ENCODE results near the gene PKNOX2.

PKNOX2 gene

GRCh38 chr11:125351868-125352250 is 187.3 kb downstream of the PKNOX2 start:
- no peak for DNase-seq (ENCODE audit: low read depth)
- TF ChIP-seq, protein P1, sequence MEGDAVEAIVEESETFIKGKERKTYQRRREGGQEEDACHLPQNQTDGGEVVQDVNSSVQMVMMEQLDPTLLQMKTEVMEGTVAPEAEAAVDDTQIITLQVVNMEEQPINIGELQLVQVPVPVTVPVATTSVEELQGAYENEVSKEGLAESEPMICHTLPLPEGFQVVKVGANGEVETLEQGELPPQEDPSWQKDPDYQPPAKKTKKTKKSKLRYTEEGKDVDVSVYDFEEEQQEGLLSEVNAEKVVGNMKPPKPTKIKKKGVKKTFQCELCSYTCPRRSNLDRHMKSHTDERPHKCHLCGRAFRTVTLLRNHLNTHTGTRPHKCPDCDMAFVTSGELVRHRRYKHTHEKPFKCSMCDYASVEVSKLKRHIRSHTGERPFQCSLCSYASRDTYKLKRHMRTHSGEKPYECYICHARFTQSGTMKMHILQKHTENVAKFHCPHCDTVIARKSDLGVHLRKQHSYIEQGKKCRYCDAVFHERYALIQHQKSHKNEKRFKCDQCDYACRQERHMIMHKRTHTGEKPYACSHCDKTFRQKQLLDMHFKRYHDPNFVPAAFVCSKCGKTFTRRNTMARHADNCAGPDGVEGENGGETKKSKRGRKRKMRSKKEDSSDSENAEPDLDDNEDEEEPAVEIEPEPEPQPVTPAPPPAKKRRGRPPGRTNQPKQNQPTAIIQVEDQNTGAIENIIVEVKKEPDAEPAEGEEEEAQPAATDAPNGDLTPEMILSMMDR (conservative IDR thresholded peaks at IDR 0.05; ENCODE audit: control insufficient read depth, insufficient read depth, low read depth, low read length): no peak
- H3K4me3 ChIP-seq (ENCODE audit: control insufficient read depth, low read depth, low read length): no peak overlapping the region

DNA sequence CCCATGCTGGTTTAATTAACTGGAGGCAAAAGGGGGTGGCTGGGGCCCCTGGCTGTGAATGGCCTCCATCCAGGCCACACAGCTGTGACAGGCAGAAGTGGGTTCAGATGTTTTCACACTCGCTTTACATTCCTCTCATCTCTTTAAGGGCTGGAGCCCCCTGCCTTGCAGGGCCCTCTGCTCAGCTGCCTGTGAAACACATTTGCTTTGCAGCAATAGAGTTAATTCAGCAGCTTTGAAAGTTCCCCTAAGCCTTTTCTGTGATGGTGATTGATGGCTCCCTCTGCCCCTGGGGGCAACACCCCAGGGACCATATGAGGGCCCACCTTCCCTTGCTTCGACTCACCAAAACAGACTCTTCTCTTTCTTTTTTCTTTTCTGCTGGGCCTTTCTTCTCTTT is 192.2 kb downstream of the PKNOX2 start:
- TF ChIP-seq, protein P1 (conservative IDR thresholded peaks at IDR 0.05; ENCODE audit: control insufficient read depth, insufficient read depth, low read depth, low read length): no peak
- no peak for DNase-seq (ENCODE audit: low read depth)
- H3K4me3 ChIP-seq (ENCODE audit: control insufficient read depth, low read depth, low read length): no peak overlapping the region

GRCh38 chr11:125357551-125357950 is 193.0 kb downstream of the PKNOX2 start:
- no peak for DNase-seq (ENCODE audit: low read depth)
- TF ChIP-seq, protein P1 (conservative IDR thresholded peaks at IDR 0.05; ENCODE audit: control insufficient read depth, insufficient read depth, low read depth, low read length): no peak

DNA sequence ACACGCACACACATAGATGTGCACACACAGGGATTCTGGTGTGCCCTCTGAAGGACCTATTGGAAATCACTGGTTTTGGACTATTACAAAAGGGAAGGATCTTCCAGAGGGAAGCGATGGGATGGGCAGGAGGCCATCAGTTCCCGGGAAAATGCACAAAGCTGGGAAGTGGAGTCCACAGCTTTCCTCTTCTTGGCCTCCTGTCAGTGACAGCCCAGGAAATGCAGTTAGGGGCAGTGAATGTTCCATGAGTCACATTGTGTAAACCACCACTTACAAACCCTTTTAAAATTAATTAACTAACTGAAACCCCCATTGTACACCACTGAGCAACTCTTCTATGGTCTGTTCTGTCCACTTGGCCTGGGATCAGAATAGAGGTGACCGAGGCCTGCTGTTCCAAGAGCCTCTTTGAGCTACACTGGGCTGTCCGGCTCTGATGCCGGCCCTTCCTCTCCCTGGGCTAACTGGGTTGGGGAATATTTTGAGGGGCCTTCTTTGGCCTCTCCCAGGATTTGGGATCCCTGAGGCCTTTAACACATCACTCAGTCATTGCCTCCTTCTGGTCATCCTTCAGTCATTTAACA is 193.8 kb downstream of the PKNOX2 start:
- TF ChIP-seq, protein P1 (conservative IDR thresholded peaks at IDR 0.05; ENCODE audit: control insufficient read depth, insufficient read depth, low read depth, low read length): no peak
- peak; percentile 31 for DNase-seq (ENCODE audit: low read depth)
- H3K4me3 ChIP-seq (ENCODE audit: control insufficient read depth, low read depth, low read length): no peak overlapping the region

More at GRCh38 chr11:125357551-125357950, 193.0 kb downstream of the PKNOX2 start:
- no peak overlapping the region for H3K4me3 ChIP-seq (ENCODE audit: control insufficient read depth, low read depth, low read length)

- H3K4me3 ChIP-seq (ENCODE audit: control insufficient read depth, low read depth, low read length): no peak overlapping the region
- TF ChIP-seq, protein P1 (conservative IDR thresholded peaks at IDR 0.05; ENCODE audit: control insufficient read depth, insufficient read depth, low read depth, low read length): no peak
- no peak for DNase-seq (ENCODE audit: low read depth)
These were observed 194.6 kb downstream of the PKNOX2 start for GRCh38 chr11:125359130-125359529.

GRCh38 chr11:125360066-125360465 is 195.5 kb downstream of the PKNOX2 start:
- DNase-seq (ENCODE audit: low read depth): no peak
- TF ChIP-seq, protein P1 (conservative IDR thresholded peaks at IDR 0.05; ENCODE audit: control insufficient read depth, insufficient read depth, low read depth, low read length): no peak
- no peak overlapping the region for H3K4me3 ChIP-seq (ENCODE audit: control insufficient read depth, low read depth, low read length)

Data from fibroblast of mammary gland (primary cell).